Right renal pelvis (tissue), 4 donors: Measurements from ENCODE around the gene TOMM70. TPM values are rescaled to one million over a fixed set of nuclear protein-coding genes. Genes with fewer than 3 reads are reported as not detected.
"Not testable (repeated sequence)": the region's sequence is repeated elsewhere in the genome, so short reads cannot be mapped to it uniquely, and the experiment has no call there.

Experiments used
- DNase-seq, 4 donors: peaks; one replicate each; pipeline ENCODE4 v3.0.0-alpha.2; 2013; ENCODE audit warnings: low read depth in 4 of 4, low spot score in 3 of 4, missing footprints in 1 of 4
- polyA plus RNA-seq, 4 donors: library from polyadenylated mRNA; unstranded; fragments of 120-200 nt; gene quantifications; one replicate each; pipeline ENCODE4 v1.2.1, GENCODE V29; 2013; ENCODE audit not compliant: insufficient read length in 4 of 4

Gene TOMM70
- polyA plus RNA-seq, 4 donors = 65.4 to 81.2 (median 77.2) TPM

DNA sequence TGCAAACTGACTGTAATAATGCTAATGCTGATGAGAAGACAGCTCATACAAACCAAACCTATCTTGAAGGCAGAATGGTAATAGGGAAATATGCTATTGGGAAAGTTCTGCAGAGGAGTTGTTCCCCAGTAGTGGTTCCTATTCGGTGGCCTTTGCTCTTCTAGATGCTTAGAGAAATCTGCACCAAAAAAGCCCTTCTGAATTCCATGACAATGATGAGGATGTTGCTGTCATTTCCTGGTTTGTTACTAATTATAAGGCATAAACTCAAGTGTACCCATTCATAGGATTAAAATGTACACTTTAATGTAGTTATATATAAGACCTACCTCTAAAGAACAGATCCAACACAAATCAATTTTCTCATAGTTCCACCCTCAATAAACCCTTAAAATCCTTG is 30.1 kb downstream of the TOMM70 start:
- DNase-seq = no peak

DNA sequence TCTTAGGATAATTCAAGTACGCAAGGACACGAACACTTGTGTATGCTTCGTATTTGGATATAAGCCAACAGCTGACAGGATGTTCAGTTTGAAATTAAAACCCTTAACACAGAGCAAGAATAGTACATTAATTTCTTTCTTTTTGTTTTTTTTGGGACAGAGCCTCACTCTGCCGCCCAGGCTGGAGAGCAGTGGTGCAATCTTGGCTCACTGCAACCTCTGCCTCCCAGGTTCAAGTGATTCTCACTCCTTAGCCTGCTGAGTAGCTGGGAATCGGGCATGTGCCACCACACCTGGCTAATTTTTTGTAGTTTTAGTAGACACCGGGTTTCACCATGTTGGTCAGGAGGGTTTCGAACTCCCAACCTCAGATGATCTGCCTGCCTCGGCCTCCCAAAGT is 32.4 kb downstream of the TOMM70 start:
- no peak for DNase-seq

- no peak for DNase-seq
Observed at GRCh38 chr3:100366424-100366823, 34.5 kb downstream of the TOMM70 start.

DNA sequence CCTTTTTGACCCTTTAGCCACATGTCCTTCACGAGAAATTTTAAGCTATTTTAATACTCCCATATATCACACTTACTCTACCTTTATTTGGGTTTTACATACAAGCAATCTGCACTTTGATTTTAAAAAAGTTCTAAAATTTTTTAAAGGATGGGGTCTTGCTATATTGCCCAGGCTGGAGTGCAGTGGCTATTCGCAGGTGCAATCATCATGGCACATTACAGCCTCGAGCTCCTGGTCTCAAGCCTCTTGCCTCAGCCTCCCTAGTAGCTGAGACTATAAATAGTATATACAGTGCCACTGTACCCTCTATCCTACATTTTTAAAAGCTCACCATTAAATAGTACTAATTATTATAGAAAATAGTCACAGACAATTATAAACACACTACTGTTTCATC is 36.5 kb downstream of the TOMM70 start:
- no peak for DNase-seq

GRCh38 chr3:100361897-100362296 is 39.0 kb downstream of the TOMM70 start:
- DNase-seq = no peak

DNA sequence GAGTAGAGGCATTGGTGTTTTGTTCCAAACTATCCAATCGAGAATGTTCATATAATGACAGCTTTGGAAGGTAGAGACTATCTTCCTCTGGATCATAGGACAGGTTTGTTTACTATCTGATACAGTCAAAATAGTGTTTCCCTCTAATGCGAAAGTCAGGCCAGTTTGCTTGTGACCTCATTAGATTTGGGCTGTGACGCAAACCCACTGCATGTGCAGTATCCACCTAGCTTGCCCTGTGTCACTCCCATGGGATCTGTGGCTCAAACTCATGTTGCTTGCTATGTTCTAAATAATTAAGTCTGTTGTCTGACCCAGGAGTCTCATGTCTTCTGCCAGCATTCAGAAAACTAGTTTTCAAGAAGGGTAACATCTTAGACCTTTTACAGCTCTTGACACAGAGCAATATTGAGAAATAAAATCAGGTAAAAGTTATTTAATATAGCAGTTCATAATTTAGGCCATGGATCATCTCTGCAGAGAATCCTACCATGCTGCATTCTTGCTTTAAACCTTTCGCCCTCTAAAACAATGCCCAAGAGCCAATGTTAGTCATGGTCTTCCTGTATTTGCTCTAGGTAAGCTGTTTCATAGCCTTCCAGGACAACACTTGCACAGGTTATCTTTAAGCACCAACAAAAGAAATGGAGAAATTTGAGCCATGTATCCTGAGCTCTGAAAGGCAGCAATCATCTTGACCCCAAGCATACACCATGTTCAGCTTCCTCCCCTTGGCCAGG is 40.0 kb downstream of the TOMM70 start:
- DNase-seq = no peak

DNA sequence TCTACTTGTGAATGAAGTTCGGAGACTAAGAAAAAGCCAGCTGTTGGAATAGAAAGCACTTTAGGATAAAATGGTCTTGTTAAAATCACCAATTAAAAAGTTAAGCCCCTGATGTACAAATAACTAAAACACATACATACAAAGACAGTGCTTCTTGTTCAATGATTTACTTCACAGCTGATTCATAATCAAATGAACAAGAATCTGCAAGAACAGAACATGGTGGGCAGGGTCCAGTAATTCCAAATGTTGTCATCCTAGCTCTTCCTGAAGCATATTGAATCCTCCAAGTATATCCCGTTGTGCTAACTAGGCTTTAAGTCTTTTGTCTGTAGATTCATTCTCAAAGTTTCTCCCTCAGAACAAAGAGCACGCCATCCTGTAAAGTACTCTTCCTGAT is 41.9 kb downstream of the TOMM70 start:
- no peak for DNase-seq

DNA sequence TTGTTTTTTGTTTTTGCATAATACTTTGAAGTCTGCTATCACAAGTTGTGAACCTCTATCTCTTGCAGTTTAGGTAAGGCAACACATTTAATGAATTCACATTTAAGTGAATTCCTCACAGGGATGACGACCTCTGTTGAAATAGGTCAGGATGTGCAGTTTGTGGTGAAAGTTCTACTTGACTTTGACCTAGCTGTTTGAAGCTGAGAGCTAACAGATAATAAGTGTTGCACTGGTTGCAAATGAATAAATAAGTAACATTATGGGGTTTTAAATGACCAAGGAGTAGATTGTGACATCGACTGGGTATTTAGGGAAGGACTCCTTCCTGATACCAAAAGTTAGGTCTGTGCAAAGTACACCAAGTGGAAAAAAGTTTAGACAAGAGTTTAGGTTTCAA is 42.5 kb downstream of the TOMM70 start:
- DNase-seq = no peak

DNA sequence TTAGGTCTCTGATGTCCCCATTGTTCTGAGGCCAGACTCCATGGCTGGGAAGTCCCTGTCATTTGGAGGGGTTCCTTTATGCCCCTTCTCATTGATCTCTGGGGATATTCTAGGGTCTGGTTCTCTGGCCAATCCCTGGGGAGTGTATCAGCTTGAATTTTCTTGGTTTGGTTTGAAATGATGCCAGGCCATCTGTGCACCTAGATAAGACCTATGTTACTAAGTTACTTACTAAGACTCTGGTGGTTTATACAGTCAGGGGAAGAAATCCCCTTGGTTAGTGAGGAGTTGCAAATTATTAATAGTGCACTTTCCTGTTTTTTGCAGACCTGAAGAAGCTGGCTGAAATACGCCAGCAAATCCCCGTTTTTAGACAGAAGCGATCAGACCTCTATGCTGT is 46.0 kb downstream of the TOMM70 start:
- no peak for DNase-seq

- no peak for DNase-seq
Observed at GRCh38 chr3:100352296-100353231, 48.3 kb downstream of the TOMM70 start.

- not testable (repeated sequence) for DNase-seq
Observed at GRCh38 chr3:100351770-100352169, 49.1 kb downstream of the TOMM70 start.

GRCh38 chr3:100348727-100349126 is 52.2 kb downstream of the TOMM70 start:
- no peak for DNase-seq

- DNase-seq = no peak
Observed at GRCh38 chr3:100340527-100340926, 60.4 kb downstream of the TOMM70 start.

DNA sequence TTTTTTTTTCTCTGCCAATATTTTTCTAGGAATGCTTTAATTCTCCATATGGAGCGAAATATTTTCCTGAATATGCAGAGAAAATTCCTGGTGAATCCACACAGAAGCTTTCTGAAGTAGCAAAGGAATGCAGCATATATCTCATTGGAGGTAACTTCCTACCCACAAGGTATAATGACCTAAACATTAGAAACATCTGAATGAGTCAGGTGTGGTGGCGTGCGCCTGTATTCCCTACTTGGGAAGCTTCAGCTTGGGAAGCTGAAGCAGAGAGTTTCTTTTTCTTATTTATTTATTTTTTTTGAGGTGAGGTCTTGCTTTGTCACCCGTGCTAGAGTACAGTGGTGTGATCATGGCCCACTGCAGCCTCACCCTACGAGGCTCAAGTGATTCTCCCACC is 61.1 kb downstream of the TOMM70 start:
- DNase-seq = no peak

DNA sequence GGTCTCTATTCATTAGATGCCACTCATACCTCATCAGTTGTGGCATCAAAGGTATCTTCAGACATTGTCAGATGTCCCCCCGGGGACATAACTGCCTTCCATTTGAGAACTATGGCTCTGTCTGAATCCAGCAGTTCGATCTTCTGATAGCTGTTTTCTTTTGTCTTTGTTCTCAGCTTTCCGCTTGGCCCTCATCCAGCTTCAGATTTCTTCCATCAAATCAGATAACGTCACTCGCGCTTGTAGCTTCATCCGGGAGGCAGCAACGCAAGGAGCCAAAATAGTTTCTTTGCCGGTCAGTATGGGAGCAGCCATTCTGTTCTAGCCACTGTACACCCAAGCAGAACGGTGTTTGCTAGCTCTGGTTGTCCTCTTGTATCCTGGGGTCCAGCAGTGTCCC is 62.0 kb downstream of the TOMM70 start:
- DNase-seq = no peak

DNA sequence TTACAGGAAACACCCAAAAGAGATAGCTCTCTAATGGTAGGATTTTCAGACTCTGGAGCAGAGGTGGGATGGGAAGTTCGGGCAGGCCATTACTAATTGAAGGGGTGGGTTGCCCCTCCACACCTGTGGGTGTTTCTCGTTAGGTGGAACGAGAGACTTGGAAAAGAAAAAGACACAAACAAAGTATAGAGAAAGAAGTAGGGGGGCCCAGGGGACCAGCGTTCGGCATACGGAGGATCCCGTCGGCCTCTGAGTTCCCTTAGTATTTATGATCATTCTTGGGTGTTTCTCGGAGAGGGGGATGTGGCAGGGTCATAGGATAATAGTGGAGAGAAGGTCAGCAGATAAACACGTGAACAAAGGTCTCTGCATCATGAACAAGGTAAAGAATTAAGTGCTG is 64.7 kb downstream of the TOMM70 start:
- DNase-seq = not testable (repeated sequence)

DNA sequence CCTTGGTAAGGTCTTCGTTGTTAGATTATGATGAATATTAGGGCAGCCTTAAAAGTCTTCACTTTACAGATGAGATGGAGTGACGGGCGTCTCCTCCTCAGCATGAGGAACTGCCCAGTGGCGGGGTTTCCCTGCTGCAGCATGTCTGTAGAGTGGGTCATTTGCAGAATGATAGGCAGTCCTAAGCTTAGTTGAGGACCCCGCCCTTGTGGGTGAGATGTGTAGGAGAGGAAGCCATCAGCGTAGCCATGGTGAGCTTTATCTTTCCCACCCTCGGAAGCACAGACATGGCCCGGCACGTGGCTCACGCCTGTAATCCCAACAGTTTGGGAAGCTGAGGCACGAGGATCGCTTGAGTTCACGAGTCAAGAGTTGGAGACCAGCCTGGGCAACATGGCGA is 65.5 kb downstream of the TOMM70 start:
- DNase-seq = peak in 1 of 4 donors; percentile 7

- DNase-seq = peak; percentile 67 to 77 (median 72)
Observed at GRCh38 chr3:100334488-100335351, 66.2 kb downstream of the TOMM70 start, which contains the start of gene NIT2. NIT2 (plus strand) TSS chr3:100334757; CDS start chr3:100334792, 35 bp downstream.

DNA sequence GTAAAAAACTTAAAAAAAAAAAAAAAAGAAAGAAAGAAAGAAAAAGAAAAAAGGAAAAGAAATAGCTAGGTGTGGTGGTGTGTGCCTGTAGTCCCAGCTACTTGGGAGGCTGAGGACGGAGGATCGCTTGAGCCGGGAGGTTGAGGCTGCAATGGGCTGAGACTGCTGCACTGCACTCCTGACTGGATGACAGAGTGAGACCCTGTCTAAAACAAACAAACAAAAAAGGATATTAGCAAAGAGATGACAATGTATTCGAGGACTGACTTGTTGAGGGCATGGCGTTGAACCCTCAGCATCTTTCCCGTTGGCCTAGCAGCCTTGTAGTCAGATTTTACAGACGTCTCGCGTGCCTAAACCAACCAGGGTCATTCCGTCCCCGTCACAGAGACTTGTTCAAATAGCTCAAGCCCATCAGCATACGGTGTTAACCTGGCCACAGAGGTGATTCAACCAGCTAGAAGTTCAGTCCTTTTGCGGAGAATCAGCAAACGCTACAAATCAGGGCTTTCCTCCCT is 66.9 kb downstream of the TOMM70 start:
- DNase-seq = no peak

- no peak for DNase-seq
Observed at GRCh38 chr3:100333051-100333450, 67.8 kb downstream of the TOMM70 start.
